Keratinocyte (primary cell): ENCODE results near the gene EGR2. TPM values are rescaled to one million over a fixed set of nuclear protein-coding genes. Genes with fewer than 3 reads are reported as not detected.

Experiments
- DNase-seq: peaks from one replicate; pipeline ENCODE4 v3.0.0-alpha.2; 2011; ENCODE audit warnings: low read depth, missing footprints, low spot score
- FAIRE-seq: peaks from 2 replicates; lab custom pipeline; 2011; peaks lifted over from hg19 to GRCh38; lab: Jason Lieb, UNC
- H2AFZ ChIP-seq: 2 replicates; pipeline ENCODE4 v1.6.0; 2012; ENCODE audit warnings: low read length, control low read depth, inconsistent platforms; ENCODE audit not compliant: control insufficient read depth
- H3K27ac ChIP-seq: 2 replicates; pipeline ENCODE4 v1.5.1; 2011; ENCODE audit warnings: low read length; ENCODE audit not compliant: control insufficient read depth, insufficient read depth
- H3K27me3 ChIP-seq: 3 replicates; pipeline ENCODE4 v1.6.0; 2011; ENCODE audit warnings: low read length; ENCODE audit not compliant: control insufficient read depth, insufficient read depth; ENCODE audit errors: extremely low read depth
- H3K36me3 ChIP-seq, 2 experiments: 2 replicates in 1 of 2; 3 replicates in 1 of 2; pipeline ENCODE4 v1.5.1; 2011; ENCODE audit warnings: low read length in 2 of 2, mild to moderate bottlenecking in 1 of 2; ENCODE audit not compliant: control insufficient read depth in 2 of 2, insufficient read depth in 2 of 2; ENCODE audit errors: extremely low read depth in 1 of 2
- H3K4me1 ChIP-seq: 3 replicates; pipeline ENCODE4 v1.5.1; 2011; ENCODE audit warnings: low read length; ENCODE audit not compliant: control insufficient read depth, insufficient read depth; ENCODE audit errors: extremely low read depth
- H3K4me2 ChIP-seq: 3 replicates; pipeline ENCODE4 v1.6.0; 2011; ENCODE audit warnings: low read depth, low read length; ENCODE audit not compliant: control insufficient read depth, insufficient read depth; ENCODE audit errors: extremely low read depth
- H3K4me3 ChIP-seq, 3 experiments: fragments of 200-600 bp in 1 of 3; sonication (generic) in 1 of 3; 2 replicates in 2 of 3; 3 replicates in 1 of 3; pipeline ENCODE4 v1.5.1; 2011 to 2016; ENCODE audit warnings: low read length in 3 of 3, mild to moderate bottlenecking in 3 of 3, control low read depth in 2 of 3, inconsistent platforms in 1 of 3, low read depth in 1 of 3, mixed read lengths in 1 of 3, mixed run types in 1 of 3, moderate library complexity in 1 of 3; ENCODE audit not compliant: control insufficient read depth in 2 of 3, insufficient read depth in 2 of 3; ENCODE audit errors: extremely low read depth in 1 of 3
- H3K79me2 ChIP-seq: 2 replicates; pipeline ENCODE4 v1.6.0; 2012; ENCODE audit warnings: low read length; ENCODE audit not compliant: control insufficient read depth, insufficient read depth
- H3K9ac ChIP-seq: 3 replicates; pipeline ENCODE4 v1.6.0; 2011; ENCODE audit warnings: low read length; ENCODE audit not compliant: control insufficient read depth, insufficient read depth; ENCODE audit errors: extremely low read depth
- H3K9me1 ChIP-seq: 3 replicates; pipeline ENCODE4 v1.6.0; 2011; ENCODE audit warnings: low read length; ENCODE audit not compliant: control insufficient read depth, insufficient read depth; ENCODE audit errors: extremely low read depth
- H3K9me3 ChIP-seq: 2 replicates; pipeline ENCODE4 v1.5.1; 2012; ENCODE audit warnings: low read depth, low read length; ENCODE audit not compliant: control insufficient read depth
- H4K20me1 ChIP-seq: 3 replicates; pipeline ENCODE4 v1.6.0; 2011; ENCODE audit warnings: low read length; ENCODE audit not compliant: control insufficient read depth, insufficient read depth; ENCODE audit errors: extremely low read depth
- EZH2 ChIP-seq: IDR thresholded peaks from one replicate; pipeline ENCODE4 v1.6.1; 2012; ENCODE audit warnings: inconsistent platforms, mild to moderate bottlenecking, low read length, moderate library complexity
- dilution Hi-C: fragments of 300-500 bp; cut with MboI; formaldehyde crosslinking; loops from one replicate; pipeline ENCODE4 v1.7.0; 2020; ENCODE audit warnings: low sequenced_read_pairs; ENCODE audit not compliant: extremely low pct_ligation_motif_present
- polyA plus RNA-seq, 5 experiments: library from polyadenylated mRNA; depleted of rRNA in 3 of 5; stranded (reverse) in 3 of 5; stranded (forward) in 1 of 5; unstranded in 1 of 5; fragments of >200 nt; gene quantifications; 1 replicate in 1 of 5; 2 replicates in 3 of 5; 3 replicates in 1 of 5; pipeline versions ENCODE4 v1.2.1 to v1.2.3, GENCODE V29; 2011 to 2012; ENCODE audit warnings: missing spikeins in 2 of 5, low read depth in 1 of 5, low replicate concordance in 1 of 5
- TF ChIP-seq, protein P1 (sequence below), 3 experiments: IDR thresholded peaks in 1 of 3; conservative IDR thresholded peaks in 1 of 3; optimal IDR thresholded peaks in 1 of 3; 2 replicates in 2 of 3; 3 replicates in 1 of 3; pipeline versions ENCODE3 to v1.5.1; 2011; ENCODE audit warnings: low read length in 3 of 3, mild to moderate bottlenecking in 3 of 3, moderate library complexity in 2 of 3, control low read depth in 1 of 3, inconsistent platforms in 1 of 3; ENCODE audit not compliant: insufficient read depth in 2 of 3; ENCODE audit errors: extremely low read depth in 1 of 3

EGR2 gene
- polyA plus RNA-seq, 1 donor (not counting 4 experiments of a cell fraction or from before 2014, with no cell fraction given): 0.22 TPM

DNA sequence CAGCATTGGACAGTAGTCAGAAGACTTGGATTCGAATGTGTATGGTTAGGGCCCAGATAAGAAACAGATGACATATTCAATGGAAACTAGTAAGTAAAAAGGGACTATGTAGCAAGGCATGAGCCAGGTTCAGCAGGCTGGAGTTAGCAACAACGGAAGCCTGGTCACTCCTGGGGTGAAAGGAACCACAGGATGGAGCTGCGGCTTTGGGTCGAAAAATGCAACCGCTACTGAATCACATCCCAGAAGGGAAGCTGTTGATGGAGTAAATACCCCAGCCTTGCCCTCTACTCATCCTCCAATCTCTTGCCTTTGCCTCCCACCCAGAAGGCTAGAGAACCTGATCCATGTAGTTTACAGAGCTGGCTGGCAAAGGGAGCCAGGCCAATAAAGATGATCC is 37.5 kb upstream of the EGR2 start:
- dilution Hi-C loops: no loop called here
- H3K79me2 ChIP-seq: no peaks in the 10 kb centered on the region
- H3K9me3 ChIP-seq: no peaks in the 10 kb centered on the region
- H3K9ac ChIP-seq: no peak overlapping the region
- H3K36me3 ChIP-seq: no peaks in the 10 kb centered on the region
- no peaks in the 10 kb centered on the region for H3K4me1 ChIP-seq
- H3K4me2 ChIP-seq: no peak overlapping the region
- no peak for TF ChIP-seq EZH2
- TF ChIP-seq, protein P1, sequence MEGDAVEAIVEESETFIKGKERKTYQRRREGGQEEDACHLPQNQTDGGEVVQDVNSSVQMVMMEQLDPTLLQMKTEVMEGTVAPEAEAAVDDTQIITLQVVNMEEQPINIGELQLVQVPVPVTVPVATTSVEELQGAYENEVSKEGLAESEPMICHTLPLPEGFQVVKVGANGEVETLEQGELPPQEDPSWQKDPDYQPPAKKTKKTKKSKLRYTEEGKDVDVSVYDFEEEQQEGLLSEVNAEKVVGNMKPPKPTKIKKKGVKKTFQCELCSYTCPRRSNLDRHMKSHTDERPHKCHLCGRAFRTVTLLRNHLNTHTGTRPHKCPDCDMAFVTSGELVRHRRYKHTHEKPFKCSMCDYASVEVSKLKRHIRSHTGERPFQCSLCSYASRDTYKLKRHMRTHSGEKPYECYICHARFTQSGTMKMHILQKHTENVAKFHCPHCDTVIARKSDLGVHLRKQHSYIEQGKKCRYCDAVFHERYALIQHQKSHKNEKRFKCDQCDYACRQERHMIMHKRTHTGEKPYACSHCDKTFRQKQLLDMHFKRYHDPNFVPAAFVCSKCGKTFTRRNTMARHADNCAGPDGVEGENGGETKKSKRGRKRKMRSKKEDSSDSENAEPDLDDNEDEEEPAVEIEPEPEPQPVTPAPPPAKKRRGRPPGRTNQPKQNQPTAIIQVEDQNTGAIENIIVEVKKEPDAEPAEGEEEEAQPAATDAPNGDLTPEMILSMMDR (optimal IDR thresholded peaks at IDR 0.05 in 1 of 3, IDR thresholded peaks at IDR 0.05 in 1 of 3, conservative IDR thresholded peaks at IDR 0.05 in 1 of 3; ENCODE audit: extremely low read depth in 1 of 3, insufficient read depth in 2 of 3, low read length in 3 of 3): no peak
- H3K27me3 ChIP-seq: peaks cover 4% of the 10 kb centered on the region
- H2AFZ ChIP-seq: no peak overlapping the region
- H3K9me1 ChIP-seq: no peaks in the 10 kb centered on the region
- FAIRE-seq (no peak), DNase-seq (no peak)
- H4K20me1 ChIP-seq: no peaks in the 10 kb centered on the region
- no peak overlapping the region for H3K4me3 ChIP-seq
- no peak overlapping the region for H3K27ac ChIP-seq

DNA sequence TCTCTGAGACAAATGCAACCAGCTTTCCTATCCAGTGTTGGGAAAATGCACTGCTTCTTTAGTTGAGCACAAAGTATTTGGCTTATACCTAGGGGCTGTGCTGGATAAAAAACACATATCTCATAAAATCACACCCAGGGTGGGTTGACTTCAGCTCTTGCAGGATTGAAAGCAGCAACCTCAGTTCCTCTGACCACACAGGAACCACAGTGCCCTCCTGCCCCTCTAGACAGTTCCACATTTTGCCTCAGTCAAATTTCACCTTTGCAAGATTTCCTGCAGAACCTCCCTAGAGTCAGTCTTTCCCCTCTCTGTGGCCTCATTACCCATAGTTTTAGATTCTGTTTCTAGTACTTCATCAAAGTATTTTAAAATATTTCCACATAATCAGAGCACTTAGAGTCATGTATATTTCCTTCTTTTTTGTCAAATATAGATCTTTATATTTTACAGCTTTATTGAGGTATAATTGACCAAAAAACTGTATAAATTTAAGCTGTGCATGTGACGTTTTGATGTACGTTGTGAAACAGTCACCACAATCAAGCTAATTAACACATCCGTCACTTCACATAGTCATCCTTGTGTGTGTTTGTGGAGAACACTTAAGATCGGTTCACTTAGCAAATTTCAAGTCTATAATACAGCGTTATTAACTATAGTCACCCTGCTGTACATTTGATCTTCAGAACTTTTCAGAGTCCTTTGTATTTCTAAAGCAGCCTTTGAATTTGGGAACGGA is 37.0 kb upstream of the EGR2 start:
- dilution Hi-C loops: no loop called here
- Histone ChIP-seq H3K4me3 (no peak overlapping the region), H4K20me1 (no peaks in the 10 kb centered on the region), H3K27ac (no peak overlapping the region), H3K9me1 (no peaks in the 10 kb centered on the region), H3K9me3 (no peaks in the 10 kb centered on the region), H3K27me3 (peaks cover 4% of the 10 kb centered on the region), H3K79me2 (no peaks in the 10 kb centered on the region), H3K9ac (no peak overlapping the region), H3K36me3 (no peaks in the 10 kb centered on the region), H3K4me1 (no peaks in the 10 kb centered on the region), H2AFZ (no peak overlapping the region), H3K4me2 (no peak overlapping the region)
- FAIRE-seq (no peak), DNase-seq (no peak)
- TF ChIP-seq, protein P1 (optimal IDR thresholded peaks at IDR 0.05 in 1 of 3, IDR thresholded peaks at IDR 0.05 in 1 of 3, conservative IDR thresholded peaks at IDR 0.05 in 1 of 3; ENCODE audit: extremely low read depth in 1 of 3, insufficient read depth in 2 of 3, low read length in 3 of 3): no peak
- TF ChIP-seq EZH2: no peak
